Measurements from ENCODE around the gene ITPKA.

ITPKA gene

DNA sequence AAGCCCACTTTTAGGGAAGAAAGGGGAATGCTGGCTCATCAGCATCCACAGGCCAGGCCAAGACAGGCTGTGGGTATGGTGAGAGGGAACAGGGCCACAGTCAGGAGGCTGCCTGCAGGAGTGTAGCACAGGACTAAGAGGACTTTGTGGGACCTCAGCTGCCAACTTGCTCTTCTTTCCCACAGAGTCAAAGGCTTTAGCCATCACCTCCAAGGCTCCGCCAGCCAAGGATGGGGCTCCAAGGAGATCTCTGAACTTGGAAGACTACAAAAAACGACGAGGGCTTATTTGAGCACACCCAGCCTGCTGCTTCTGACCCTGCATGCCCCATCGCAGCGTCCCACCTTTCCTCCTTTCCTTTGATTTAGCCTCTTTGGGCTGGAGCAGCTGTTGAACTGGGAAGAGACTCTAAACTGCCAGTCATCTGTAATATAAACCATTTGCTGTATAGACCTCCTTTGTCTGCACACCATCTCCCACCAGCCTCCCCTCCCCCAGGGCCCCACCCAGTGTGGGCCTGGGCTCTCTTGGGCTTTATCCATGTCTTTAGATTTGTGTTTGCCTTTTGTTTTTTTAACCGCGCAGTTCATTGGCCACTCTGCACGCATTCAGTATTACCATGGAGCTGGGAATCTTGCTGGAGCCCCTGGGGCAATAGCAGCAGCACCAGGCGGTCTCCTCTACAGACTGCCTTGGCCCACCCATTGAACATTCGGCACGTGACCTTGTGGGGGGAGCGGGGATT is 13.1 kb upstream of the ITPKA start:
- H2BK15ac ChIP-seq (replicated peaks; ENCODE audit: low read depth), result no peak overlapping the region
- H3K27me3 ChIP-seq (ENCODE audit: insufficient read depth, low read length, poor library complexity), result no peaks in the 10 kb centered on the region
- H4K8ac ChIP-seq (ENCODE audit: low read depth, low read length), result no peak overlapping the region
- H3K79me1 ChIP-seq (ENCODE audit: low read length), result no peaks in the 10 kb centered on the region
- no peak overlapping the region for H3K4me2 ChIP-seq (ENCODE audit: low read length)
- H2BK120ac ChIP-seq (ENCODE audit: low read depth, low read length), result no peak overlapping the region
- peaks cover 19% of the 10 kb centered on the region for H3K36me3 ChIP-seq (ENCODE audit: control insufficient read depth, insufficient read depth, low read length)
- H3K4ac ChIP-seq (ENCODE audit: low read depth, low read length), result no peak overlapping the region
- H3K9ac ChIP-seq (ENCODE audit: low read length), result no peak overlapping the region
- no peaks in the 10 kb centered on the region for H3K79me2 ChIP-seq (ENCODE audit: control insufficient read depth, insufficient read depth, low read length)
- no peaks in the 10 kb centered on the region for H3K4me1 ChIP-seq (ENCODE audit: control insufficient read depth, low read depth, low read length)
- WGBS (ENCODE audit: extremely low coverage, insufficient coverage, low lambda C conversion rate), result no CpG with 5 or more reads among the region's 12 CpGs
- H3K18ac ChIP-seq (ENCODE audit: low read length), result no peak overlapping the region
- H3K4me3 ChIP-seq (ENCODE audit: low read length), result no peak overlapping the region
- H3K27ac ChIP-seq (ENCODE audit: low read depth, low read length), result no peak overlapping the region
- no peak for DNase-seq
- no peak overlapping the region for H4K5ac ChIP-seq (ENCODE audit: low read length)
- no peak overlapping the region for H3K23ac ChIP-seq (ENCODE audit: low read length)
- H3K56ac ChIP-seq (ENCODE audit: low read length), result no peak overlapping the region
- H2AK5ac ChIP-seq (ENCODE audit: low read length), result no peak overlapping the region
- no peak overlapping the region for H2BK5ac ChIP-seq (ENCODE audit: low read length)

DNA sequence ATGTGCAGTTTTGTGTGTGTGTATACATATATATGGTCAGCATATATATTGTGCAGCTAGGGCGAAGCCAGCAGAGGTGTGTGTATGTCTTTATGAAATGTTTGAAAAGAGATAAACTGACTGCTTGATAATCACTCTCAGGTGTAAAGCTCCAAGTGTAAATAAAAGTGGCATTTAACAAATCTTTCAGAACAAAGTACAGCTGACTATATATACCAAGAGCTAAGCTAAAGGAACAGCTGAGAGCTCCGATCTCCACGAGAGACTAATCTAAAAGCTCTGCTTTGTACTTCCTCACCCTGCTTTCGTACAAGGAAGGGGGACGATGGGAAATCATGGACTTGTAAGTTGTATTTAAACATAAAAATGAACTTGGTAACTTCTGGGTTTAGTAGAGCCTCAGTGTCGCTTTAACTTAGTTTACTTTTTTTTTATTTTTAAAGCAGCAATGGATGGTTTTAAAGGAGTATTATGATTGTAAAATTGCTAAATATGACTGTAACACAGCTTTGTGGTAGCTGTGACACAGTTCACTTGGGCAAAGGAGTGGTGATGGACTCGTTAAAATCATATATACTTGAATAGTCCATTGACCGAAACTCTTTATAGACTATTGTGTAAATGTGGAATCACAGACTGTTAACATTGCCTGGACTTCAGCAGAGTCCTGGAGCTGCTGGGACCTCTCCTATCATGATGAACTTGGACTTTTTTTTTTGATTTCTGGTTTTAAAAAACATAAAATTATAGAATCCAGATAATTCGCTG is 11.4 kb upstream of the ITPKA start:
- Histone ChIP-seq H3K4ac (ENCODE audit: low read depth, low read length) (no peak overlapping the region), H3K18ac (ENCODE audit: low read length) (no peak overlapping the region), H2BK5ac (ENCODE audit: low read length) (no peak overlapping the region), H3K79me1 (ENCODE audit: low read length) (no peaks in the 10 kb centered on the region), H3K56ac (ENCODE audit: low read length) (no peak overlapping the region), H2BK15ac (replicated peaks; ENCODE audit: low read depth) (no peak overlapping the region), H3K23ac (ENCODE audit: low read length) (no peak overlapping the region), H2BK120ac (ENCODE audit: low read depth, low read length) (no peak overlapping the region), H3K4me1 (ENCODE audit: control insufficient read depth, low read depth, low read length) (no peaks in the 10 kb centered on the region), H2AK5ac (ENCODE audit: low read length) (no peak overlapping the region), H3K4me2 (ENCODE audit: low read length) (no peak overlapping the region), H3K9ac (ENCODE audit: low read length) (no peak overlapping the region), H3K27ac (ENCODE audit: low read depth, low read length) (no peak overlapping the region), H4K8ac (ENCODE audit: low read depth, low read length) (no peak overlapping the region), H3K36me3 (ENCODE audit: control insufficient read depth, insufficient read depth, low read length) (peaks cover 15% of the 10 kb centered on the region), H3K27me3 (ENCODE audit: insufficient read depth, low read length, poor library complexity) (no peaks in the 10 kb centered on the region), H3K79me2 (ENCODE audit: control insufficient read depth, insufficient read depth, low read length) (no peaks in the 10 kb centered on the region), H4K5ac (ENCODE audit: low read length) (no peak overlapping the region), H3K4me3 (ENCODE audit: low read length) (no peak overlapping the region)
- WGBS (ENCODE audit: extremely low coverage, insufficient coverage, low lambda C conversion rate), result no CpG with 5 or more reads among the region's 9 CpGs
- DNase-seq, result no peak

DNA sequence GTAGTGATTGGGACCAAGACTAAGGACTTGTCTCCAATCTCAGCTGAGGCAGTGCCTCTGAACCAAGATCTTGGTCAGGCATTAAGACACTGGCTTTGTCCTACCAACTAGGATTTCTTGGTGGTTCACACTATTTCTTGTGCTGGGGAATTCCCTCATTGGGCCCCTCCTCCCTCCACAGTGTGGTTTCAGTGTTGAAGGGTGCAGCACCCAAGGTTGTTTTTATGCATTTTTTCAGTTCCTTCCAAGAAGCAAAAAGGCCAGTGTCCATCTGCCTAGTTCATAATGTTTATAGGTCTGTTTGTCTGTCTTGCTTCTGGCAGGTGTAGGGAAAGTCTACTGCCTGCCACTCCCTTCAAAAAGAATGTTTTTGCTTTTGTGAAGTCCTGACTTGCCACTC is 10.6 kb upstream of the ITPKA start:
- no peak overlapping the region for H2AK5ac ChIP-seq (ENCODE audit: low read length)
- no peak for DNase-seq
- H3K9ac ChIP-seq (ENCODE audit: low read length), result no peak overlapping the region
- H2BK120ac ChIP-seq (ENCODE audit: low read depth, low read length), result no peak overlapping the region
- H3K4me3 ChIP-seq (ENCODE audit: low read length), result no peak overlapping the region
- no peak overlapping the region for H3K18ac ChIP-seq (ENCODE audit: low read length)
- no peaks in the 10 kb centered on the region for H3K79me2 ChIP-seq (ENCODE audit: control insufficient read depth, insufficient read depth, low read length)
- H3K27me3 ChIP-seq (ENCODE audit: insufficient read depth, low read length, poor library complexity), result no peaks in the 10 kb centered on the region
- H3K4me2 ChIP-seq (ENCODE audit: low read length), result no peak overlapping the region
- H3K56ac ChIP-seq (ENCODE audit: low read length), result no peak overlapping the region
- H4K8ac ChIP-seq (ENCODE audit: low read depth, low read length), result no peak overlapping the region
- no peak overlapping the region for H4K5ac ChIP-seq (ENCODE audit: low read length)
- no peaks in the 10 kb centered on the region for H3K79me1 ChIP-seq (ENCODE audit: low read length)
- H2BK15ac ChIP-seq (replicated peaks; ENCODE audit: low read depth), result no peak overlapping the region
- H3K23ac ChIP-seq (ENCODE audit: low read length), result no peak overlapping the region
- no peak overlapping the region for H3K27ac ChIP-seq (ENCODE audit: low read depth, low read length)
- H3K36me3 ChIP-seq (ENCODE audit: control insufficient read depth, insufficient read depth, low read length), result peaks cover 15% of the 10 kb centered on the region
- no peak overlapping the region for H2BK5ac ChIP-seq (ENCODE audit: low read length)
- H3K4me1 ChIP-seq (ENCODE audit: control insufficient read depth, low read depth, low read length), result no peaks in the 10 kb centered on the region
- no peak overlapping the region for H3K4ac ChIP-seq (ENCODE audit: low read depth, low read length)

DNA sequence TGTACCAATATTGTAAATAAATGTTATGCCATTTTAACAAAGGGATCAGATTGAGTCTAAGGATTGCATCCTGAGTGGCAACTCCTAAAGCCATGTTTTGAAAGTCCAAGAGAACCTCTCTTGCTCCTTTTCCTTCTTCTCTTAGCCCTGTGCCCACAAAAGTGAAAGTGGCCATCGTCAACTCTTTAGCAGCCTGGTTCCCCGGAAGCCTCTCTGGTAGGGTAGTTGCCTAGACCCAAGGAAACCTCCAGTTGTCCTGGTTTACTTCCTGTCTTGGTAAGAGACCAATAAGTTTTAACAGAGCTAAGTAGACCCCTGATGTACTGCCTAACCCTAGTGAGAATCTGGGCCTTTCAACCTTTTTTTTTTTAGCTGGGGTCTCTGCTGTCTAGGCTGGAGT is 10.2 kb upstream of the ITPKA start:
- no peak overlapping the region for H3K4me3 ChIP-seq (ENCODE audit: low read length)
- H3K27ac ChIP-seq (ENCODE audit: low read depth, low read length), result no peak overlapping the region
- no peaks in the 10 kb centered on the region for H3K79me2 ChIP-seq (ENCODE audit: control insufficient read depth, insufficient read depth, low read length)
- no peak for DNase-seq
- WGBS (ENCODE audit: extremely low coverage, insufficient coverage, low lambda C conversion rate), result no CpG with 5 or more reads among the region's 2 CpGs
- H3K56ac ChIP-seq (ENCODE audit: low read length), result no peak overlapping the region
- no peak overlapping the region for H4K8ac ChIP-seq (ENCODE audit: low read depth, low read length)
- H3K18ac ChIP-seq (ENCODE audit: low read length), result no peak overlapping the region
- no peak overlapping the region for H2BK15ac ChIP-seq (replicated peaks; ENCODE audit: low read depth)
- no peaks in the 10 kb centered on the region for H3K79me1 ChIP-seq (ENCODE audit: low read length)
- H3K4ac ChIP-seq (ENCODE audit: low read depth, low read length), result no peak overlapping the region
- no peak overlapping the region for H2BK120ac ChIP-seq (ENCODE audit: low read depth, low read length)
- H3K23ac ChIP-seq (ENCODE audit: low read length), result no peak overlapping the region
- H3K4me1 ChIP-seq (ENCODE audit: control insufficient read depth, low read depth, low read length), result no peaks in the 10 kb centered on the region
- H3K27me3 ChIP-seq (ENCODE audit: insufficient read depth, low read length, poor library complexity), result no peaks in the 10 kb centered on the region
- H3K36me3 ChIP-seq (ENCODE audit: control insufficient read depth, insufficient read depth, low read length), result peaks cover 15% of the 10 kb centered on the region
- no peak overlapping the region for H2BK5ac ChIP-seq (ENCODE audit: low read length)
- H2AK5ac ChIP-seq (ENCODE audit: low read length), result no peak overlapping the region
- H4K5ac ChIP-seq (ENCODE audit: low read length), result no peak overlapping the region
- H3K9ac ChIP-seq (ENCODE audit: low read length), result no peak overlapping the region
- H3K4me2 ChIP-seq (ENCODE audit: low read length), result no peak overlapping the region

GRCh38 chr15:41484937-41485625 is 8.6 kb upstream of the ITPKA start:
- no peak overlapping the region for H2AK5ac ChIP-seq (ENCODE audit: low read length)
- no peak overlapping the region for H2BK15ac ChIP-seq (replicated peaks; ENCODE audit: low read depth)
- peaks cover 10% of the 10 kb centered on the region for H3K36me3 ChIP-seq (ENCODE audit: control insufficient read depth, insufficient read depth, low read length)
- H3K4ac ChIP-seq (ENCODE audit: low read depth, low read length), result no peak overlapping the region
- no peaks in the 10 kb centered on the region for H3K4me1 ChIP-seq (ENCODE audit: control insufficient read depth, low read depth, low read length)
- H2BK5ac ChIP-seq (ENCODE audit: low read length), result no peak overlapping the region
- H3K27ac ChIP-seq (ENCODE audit: low read depth, low read length), result no peak overlapping the region
- H3K79me2 ChIP-seq (ENCODE audit: control insufficient read depth, insufficient read depth, low read length), result no peaks in the 10 kb centered on the region
- H4K8ac ChIP-seq (ENCODE audit: low read depth, low read length), result no peak overlapping the region
- DNase-seq, result no peak
- H3K4me3 ChIP-seq (ENCODE audit: low read length), result no peak overlapping the region
- no peak overlapping the region for H4K5ac ChIP-seq (ENCODE audit: low read length)
- WGBS (ENCODE audit: extremely low coverage, insufficient coverage, low lambda C conversion rate), result no CpG with 5 or more reads among the region's 11 CpGs
- H3K9ac ChIP-seq (ENCODE audit: low read length), result no peak overlapping the region
- H3K4me2 ChIP-seq (ENCODE audit: low read length), result no peak overlapping the region
- no peak overlapping the region for H3K18ac ChIP-seq (ENCODE audit: low read length)
- H3K56ac ChIP-seq (ENCODE audit: low read length), result no peak overlapping the region
- H3K23ac ChIP-seq (ENCODE audit: low read length), result no peak overlapping the region
- no peak overlapping the region for H2BK120ac ChIP-seq (ENCODE audit: low read depth, low read length)
- H3K27me3 ChIP-seq (ENCODE audit: insufficient read depth, low read length, poor library complexity), result no peaks in the 10 kb centered on the region
- H3K79me1 ChIP-seq (ENCODE audit: low read length), result no peaks in the 10 kb centered on the region
